ENCODE measurements around the gene F2RL1.
"Not testable (repeated sequence)": the region's sequence is repeated elsewhere in the genome, so short reads cannot be mapped to it uniquely, and the experiment has no call there.

Gene F2RL1

GRCh38 chr5:76805821-76806505, 12.9 kb upstream of the F2RL1 start:
- no peak for DNase-seq (ENCODE audit: extremely low read depth in 1 of 2, low read depth in 1 of 2)

- no peak for DNase-seq (ENCODE audit: extremely low read depth in 1 of 2, low read depth in 1 of 2)
These were observed 11.5 kb upstream of the F2RL1 start for GRCh38 chr5:76807296-76807695.

- DNase-seq (ENCODE audit: extremely low read depth in 1 of 2, low read depth in 1 of 2): no peak
These were observed 10.6 kb upstream of the F2RL1 start for GRCh38 chr5:76808141-76808691.

DNA sequence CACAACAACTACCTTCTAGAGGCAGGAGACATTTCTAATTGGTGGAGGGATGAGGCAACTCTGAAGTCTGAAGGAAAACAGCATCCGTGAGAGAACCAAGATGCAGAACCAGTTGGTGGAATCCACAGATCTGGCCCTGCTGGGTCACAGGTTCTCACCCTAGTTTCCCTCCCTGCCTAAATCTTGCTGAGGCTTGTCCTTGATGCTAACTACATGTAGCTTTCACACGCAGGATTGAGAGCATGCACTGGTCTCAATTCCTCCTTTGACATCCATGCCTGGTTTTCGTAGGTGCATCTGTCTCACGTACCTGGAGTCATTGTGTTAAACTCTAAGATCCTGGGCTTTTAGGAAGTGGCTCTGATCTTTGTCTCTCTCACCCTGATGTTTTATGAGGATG, 9.7 kb upstream of the F2RL1 start:
- no peak for DNase-seq (ENCODE audit: extremely low read depth in 1 of 2, low read depth in 1 of 2)

GRCh38 chr5:76810236-76810635, 8.6 kb upstream of the F2RL1 start:
- no peak for DNase-seq (ENCODE audit: extremely low read depth in 1 of 2, low read depth in 1 of 2)

DNA sequence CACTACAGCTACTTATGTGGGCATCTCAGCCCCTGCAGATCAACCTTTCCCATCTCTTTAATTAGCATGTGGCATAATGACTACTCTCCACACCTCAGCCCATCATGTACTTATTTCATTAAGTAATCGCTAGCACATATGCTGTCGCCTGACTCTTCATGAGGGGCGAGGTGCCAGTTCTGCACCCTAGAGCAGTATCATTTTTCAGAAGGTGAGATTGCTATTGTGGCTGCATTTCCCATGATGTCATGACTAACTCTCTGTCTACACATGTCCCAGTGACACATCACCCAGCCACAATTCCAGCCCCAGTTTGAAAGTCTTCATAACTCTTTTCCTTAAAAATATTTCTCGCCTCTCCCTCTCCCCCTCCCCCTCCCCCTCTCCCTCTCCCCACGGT, 7.6 kb upstream of the F2RL1 start:
- DNase-seq (ENCODE audit: extremely low read depth in 1 of 2, low read depth in 1 of 2): no peak

GRCh38 chr5:76812209-76812608, 6.6 kb upstream of the F2RL1 start:
- not testable (repeated sequence) for DNase-seq (ENCODE audit: extremely low read depth in 1 of 2, low read depth in 1 of 2)

DNA sequence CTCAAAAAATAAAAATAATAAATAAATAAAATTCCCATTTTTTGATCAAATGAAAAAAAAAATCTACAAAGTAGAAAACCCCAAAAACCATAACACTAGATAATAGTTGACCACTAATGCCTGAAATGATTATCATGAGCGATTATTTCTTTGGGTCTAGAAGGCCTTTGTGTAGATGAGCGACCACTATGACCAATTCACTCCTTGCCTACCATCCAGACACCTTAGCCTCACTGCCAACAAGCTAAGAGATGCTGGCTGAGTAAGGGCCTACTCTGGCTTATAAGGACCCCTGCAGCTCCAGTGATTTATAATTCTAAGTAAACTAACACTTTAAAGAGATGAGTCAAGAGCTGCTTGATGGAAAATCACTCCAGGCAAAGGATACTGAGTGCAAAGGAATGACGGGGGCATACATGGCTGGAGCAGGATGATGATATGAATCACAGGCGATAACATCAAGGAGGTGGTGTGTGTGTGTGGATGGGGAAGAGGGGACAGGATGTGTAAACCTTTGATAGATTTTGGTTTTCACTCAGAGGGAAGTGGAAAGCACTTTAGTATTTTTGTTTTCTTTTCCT, 4.8 kb upstream of the F2RL1 start:
- DNase-seq (ENCODE audit: extremely low read depth in 1 of 2, low read depth in 1 of 2): no peak

DNA sequence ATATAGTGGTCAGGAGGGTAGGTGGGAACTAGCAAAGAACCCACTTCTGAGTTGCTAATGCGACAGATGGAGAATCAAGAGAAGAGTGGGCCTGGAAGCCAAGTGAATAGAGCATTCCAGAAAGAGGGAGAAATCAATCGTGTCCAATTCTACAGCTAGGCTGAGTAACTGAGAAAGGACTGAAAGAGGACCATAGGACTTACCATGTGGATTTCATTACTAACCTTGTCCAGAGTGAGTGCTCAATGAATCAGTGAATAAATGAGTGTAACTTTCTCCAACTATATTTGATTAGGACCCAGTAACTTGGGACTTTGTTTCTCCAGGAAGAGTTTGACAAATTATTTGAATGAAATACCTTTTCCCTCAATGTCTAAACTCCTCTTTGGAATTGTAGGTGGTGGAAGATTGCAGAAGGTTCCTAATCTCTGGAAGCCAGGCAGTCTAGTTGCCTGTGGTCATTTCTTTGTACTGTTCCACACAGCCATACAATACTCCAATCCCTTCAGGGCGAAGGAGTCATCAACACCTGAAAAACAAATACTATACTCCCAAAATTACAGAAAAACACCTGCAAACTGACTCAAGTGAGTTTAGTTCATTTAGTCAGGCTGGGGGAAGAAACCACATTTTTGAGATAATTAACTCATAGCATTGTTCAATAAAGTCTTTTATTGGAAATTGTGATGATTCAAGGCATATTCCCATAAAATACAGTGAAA, 2.6 kb upstream of the F2RL1 start:
- DNase-seq (ENCODE audit: extremely low read depth in 1 of 2, low read depth in 1 of 2): no peak

- DNase-seq (ENCODE audit: extremely low read depth in 1 of 2, low read depth in 1 of 2): no peak
These were observed 1.2 kb downstream of the F2RL1 start for GRCh38 chr5:76819851-76820525.

DNA sequence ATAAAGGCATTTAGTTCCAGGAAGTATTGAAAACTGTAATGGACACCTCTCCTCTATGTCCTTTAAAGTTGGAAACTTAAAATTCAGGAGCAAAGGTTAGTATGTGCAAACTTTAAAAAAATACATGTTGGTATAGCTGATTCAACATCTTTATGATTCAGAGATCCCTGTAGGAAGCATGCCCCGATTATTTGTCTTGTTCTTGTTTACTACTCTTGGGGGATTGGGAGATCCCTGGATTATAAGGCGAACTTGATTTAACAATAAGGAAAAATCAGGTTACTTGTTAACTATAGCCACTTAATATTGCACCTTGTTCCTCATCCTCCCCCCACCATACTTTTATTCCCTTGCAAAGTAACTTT, 1.7 kb downstream of the F2RL1 start:
- DNase-seq (ENCODE audit: extremely low read depth in 1 of 2, low read depth in 1 of 2): no peak

DNA sequence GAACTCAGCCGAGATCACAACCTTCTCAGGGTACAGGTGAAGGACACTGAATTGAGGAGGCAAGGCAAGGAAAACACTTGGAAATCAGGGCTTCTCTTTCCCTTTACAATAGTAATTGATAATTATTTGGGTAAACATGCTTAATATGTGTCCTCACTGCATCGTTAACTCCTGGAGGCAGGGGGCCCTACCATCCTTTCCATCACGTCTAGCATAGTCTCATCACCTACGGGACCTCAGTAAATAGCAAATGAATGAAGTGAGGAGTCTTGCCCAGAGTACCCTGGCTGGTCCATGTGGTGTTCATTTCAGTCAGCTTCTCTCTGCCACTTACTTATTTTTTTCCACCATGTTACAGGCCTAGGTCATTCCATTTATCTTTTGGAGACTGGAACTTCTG, 2.3 kb downstream of the F2RL1 start:
- no peak for DNase-seq (ENCODE audit: extremely low read depth in 1 of 2, low read depth in 1 of 2)

- not testable (repeated sequence) for DNase-seq (ENCODE audit: extremely low read depth in 1 of 2, low read depth in 1 of 2)
These were observed 3.4 kb downstream of the F2RL1 start for GRCh38 chr5:76822105-76822731.

DNA sequence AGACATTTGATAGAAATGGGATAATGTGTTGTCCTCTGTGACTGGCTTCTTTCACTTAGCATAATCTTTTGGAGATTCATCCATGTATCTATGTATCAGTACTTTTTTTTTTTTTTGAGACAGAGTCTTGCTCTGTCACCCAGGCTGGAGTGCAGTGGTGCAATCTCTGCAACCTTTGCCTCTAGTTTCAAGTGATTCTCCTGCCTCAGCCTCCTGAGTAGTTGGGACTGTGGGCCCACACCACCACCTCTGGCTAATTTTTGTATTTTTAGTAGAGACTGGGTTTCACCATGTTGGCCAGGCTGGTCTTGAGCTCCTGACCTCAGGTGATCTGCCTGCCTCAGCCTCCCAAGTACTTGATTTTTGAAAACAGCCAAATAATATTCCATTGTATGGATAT, 7.6 kb downstream of the F2RL1 start:
- not testable (repeated sequence) for DNase-seq (ENCODE audit: extremely low read depth in 1 of 2, low read depth in 1 of 2)

DNA sequence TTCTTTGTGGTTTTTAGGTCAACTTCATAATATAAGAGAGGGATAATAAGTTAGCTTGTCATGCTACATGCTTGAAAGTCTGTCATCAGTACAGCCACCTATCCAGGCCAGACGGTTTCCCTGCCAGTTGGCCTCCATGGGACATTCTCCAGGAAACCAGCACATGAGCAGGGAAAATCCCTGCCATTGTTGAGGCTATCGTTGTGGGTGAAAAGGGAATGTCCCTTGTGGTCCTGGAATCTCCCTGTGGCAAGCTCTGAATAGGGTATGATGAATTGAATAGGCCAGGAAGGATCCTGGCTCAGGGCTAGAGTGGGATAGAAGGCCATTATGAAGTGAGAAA, 12.3 kb downstream of the F2RL1 start:
- no peak for DNase-seq (ENCODE audit: extremely low read depth in 1 of 2, low read depth in 1 of 2)

DNA sequence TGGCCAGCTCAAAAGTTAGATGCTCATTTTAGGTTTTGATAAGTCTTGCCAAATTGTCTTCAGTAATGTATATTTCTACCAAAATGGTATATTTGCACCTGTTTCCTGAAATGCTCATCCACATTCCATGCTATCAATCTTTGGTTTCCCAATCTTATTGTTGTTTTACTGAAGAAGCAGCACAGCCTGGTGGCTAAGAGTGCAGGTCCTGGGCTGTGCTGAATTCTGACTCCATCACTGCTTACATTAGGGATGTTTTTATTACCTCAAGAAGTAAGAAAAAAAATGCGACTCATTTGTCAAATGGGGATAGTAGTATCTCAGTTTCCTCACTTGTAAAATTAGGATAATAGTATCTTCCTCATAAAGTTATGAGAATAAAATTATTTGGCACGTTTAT, 17.4 kb downstream of the F2RL1 start:
- no peak for DNase-seq (ENCODE audit: extremely low read depth in 1 of 2, low read depth in 1 of 2)

DNA sequence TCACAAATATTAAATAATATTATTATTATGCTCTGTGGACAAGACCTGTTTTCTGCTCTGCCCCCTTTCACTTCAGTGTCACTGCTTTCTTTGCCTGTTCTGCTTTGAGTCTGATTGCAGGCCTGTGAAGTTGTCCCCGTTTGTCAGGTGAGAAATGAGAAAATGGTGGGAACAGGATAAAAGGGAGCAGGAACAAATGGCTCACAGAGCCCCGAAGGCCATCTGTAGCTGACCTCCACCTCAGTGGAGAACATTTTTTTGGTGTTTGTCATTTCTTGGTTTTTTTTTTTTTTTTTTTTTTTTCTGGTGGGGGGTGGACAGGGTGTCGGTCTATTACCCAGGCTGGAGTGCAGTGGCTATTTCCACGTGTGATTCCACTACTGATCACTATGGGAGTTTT, 17.8 kb downstream of the F2RL1 start:
- DNase-seq (ENCODE audit: extremely low read depth in 1 of 2, low read depth in 1 of 2): no peak

DNA sequence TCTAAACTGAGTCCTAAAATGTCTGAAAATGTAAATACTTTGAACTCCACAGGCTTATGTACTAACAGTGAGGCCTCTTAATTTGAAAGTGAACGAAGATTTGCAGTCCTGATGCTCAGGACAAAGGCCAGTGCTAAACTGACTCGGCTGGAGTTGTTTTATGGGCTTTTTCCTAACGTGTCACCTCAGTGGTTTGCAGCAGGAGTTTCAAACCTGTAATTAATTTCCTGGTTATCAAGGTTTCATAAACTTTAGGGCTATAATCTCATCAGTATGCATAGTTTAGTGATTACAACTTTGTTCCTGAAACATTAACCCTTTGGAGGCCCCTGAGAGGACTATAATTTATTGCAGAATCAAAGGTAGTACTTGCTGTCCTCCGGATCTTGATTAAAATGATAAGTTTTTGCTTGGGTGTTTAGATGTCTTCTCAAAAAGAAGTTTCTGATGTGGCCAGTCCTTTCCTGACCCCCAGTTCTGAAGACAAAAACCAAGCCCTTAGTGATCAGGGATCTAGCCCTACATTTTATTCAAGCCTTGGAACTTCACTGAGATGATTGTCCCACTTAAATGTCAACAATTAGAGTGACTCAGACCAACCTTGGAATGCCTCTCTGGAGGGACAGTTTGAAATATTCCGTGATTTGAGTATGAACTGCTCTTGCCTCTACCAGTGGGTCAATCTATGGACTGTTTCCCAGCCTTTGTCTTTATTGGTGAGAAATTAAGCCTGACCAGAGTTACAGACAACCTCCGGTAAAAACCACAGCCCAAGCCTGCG, 19.8 kb downstream of the F2RL1 start:
- DNase-seq (ENCODE audit: extremely low read depth in 1 of 2, low read depth in 1 of 2): no peak

GRCh38 chr5:76841361-76841760, 22.5 kb downstream of the F2RL1 start:
- DNase-seq (ENCODE audit: extremely low read depth in 1 of 2, low read depth in 1 of 2): no peak

GRCh38 chr5:76845890-76846289, 27.1 kb downstream of the F2RL1 start:
- no peak for DNase-seq (ENCODE audit: extremely low read depth in 1 of 2, low read depth in 1 of 2)
